Measurements from ENCODE around the gene F2RL1. TPM values are rescaled to one million over a fixed set of nuclear protein-coding genes. Genes with fewer than 3 reads are reported as not detected.
"Not testable (repeated sequence)": the region's sequence is repeated elsewhere in the genome, so short reads cannot be mapped to it uniquely, and the experiment has no call there.

F2RL1 gene
- not detected in 2 replicates for total RNA-seq
- 0.06 TPM in 1 of 2 replicates, not detected in the other for polyA plus RNA-seq

GRCh38 chr5:76818844-76819831 lies at the start of gene F2RL1:
Gene F2RL1 (plus strand): TSS chr5:76819030. CDS start chr5:76819183, 153 bp downstream.
- peak; percentile 68 to 70 for DNase-seq (ENCODE audit: low read depth in 1 of 2, low spot score in 1 of 2)
- TF ChIP-seq CTCF (IDR thresholded peaks at IDR 0.05; ENCODE audit: low read depth, low read length), result peak; percentile 8
- H3K27ac ChIP-seq, result no peak within 1 kb of the TSS

DNA sequence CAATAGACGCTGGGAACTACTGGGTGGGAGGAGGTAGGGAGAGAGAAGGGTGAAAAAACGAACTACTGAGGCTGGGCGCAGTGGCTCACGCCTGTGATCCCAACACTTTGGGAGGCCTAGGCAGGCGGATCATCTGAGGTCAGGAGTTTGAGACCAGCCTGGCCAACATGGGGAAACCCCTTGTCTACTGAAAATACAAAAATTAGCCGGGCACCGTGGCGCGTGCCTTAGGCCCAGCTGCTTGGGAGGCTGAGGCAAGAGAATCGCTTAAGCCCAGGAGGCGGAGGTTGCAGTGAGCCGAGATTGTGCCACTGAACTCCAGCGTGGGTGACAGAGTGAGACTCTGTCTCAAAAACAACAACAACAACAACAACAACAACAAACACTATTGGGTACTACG lies 47.8 kb upstream of the F2RL1 start:
- not testable (repeated sequence) for H3K4me1 ChIP-seq (ENCODE audit: low read depth); H3K9me3 ChIP-seq (ENCODE audit: low read depth); H3K27me3 ChIP-seq; H3K27ac ChIP-seq; H3K4me3 ChIP-seq; H3K36me3 ChIP-seq; DNase-seq (ENCODE audit: low read depth in 1 of 2, low spot score in 1 of 2)

More at GRCh38 chr5:76818844-76819831, at the start of gene F2RL1:
- Histone ChIP-seq H3K4me1 (ENCODE audit: low read depth) (no peaks in the 10 kb centered on the region), H3K9me3 (ENCODE audit: low read depth) (no peaks in the 10 kb centered on the region), H3K36me3 (no peaks in the 10 kb centered on the region), H3K27me3 (peaks cover 71% of the 10 kb centered on the region), H3K4me3 (peak within 1 kb of the TSS; percentile 34)

GRCh38 chr5:76771705-76772405 lies 47.0 kb upstream of the F2RL1 start:
- no peak overlapping the region for H3K4me3 ChIP-seq
- no peaks in the 10 kb centered on the region for H3K27me3 ChIP-seq
- no peak overlapping the region for H3K27ac ChIP-seq
- no peaks in the 10 kb centered on the region for H3K36me3 ChIP-seq
- no peaks in the 10 kb centered on the region for H3K9me3 ChIP-seq (ENCODE audit: low read depth)
- H3K4me1 ChIP-seq (ENCODE audit: low read depth), result no peaks in the 10 kb centered on the region
- DNase-seq (ENCODE audit: low read depth in 1 of 2, low spot score in 1 of 2), result peak in 1 of 2 donors; percentile 67
- TF ChIP-seq CTCF (IDR thresholded peaks at IDR 0.05; ENCODE audit: low read depth, low read length), result no peak

- Histone ChIP-seq H3K27ac (no peak overlapping the region), H3K9me3 (ENCODE audit: low read depth) (no peaks in the 10 kb centered on the region), H3K4me3 (no peak overlapping the region), H3K36me3 (no peaks in the 10 kb centered on the region), H3K4me1 (ENCODE audit: low read depth) (peaks cover 8% of the 10 kb centered on the region), H3K27me3 (no peaks in the 10 kb centered on the region)
- no peak for DNase-seq (ENCODE audit: low read depth in 1 of 2, low spot score in 1 of 2)
- no peak for TF ChIP-seq CTCF (IDR thresholded peaks at IDR 0.05; ENCODE audit: low read depth, low read length)
Observed at GRCh38 chr5:76775921-76776320, 42.9 kb upstream of the F2RL1 start.

- Histone ChIP-seq H3K27me3 (no peaks in the 10 kb centered on the region), H3K9me3 (ENCODE audit: low read depth) (no peaks in the 10 kb centered on the region), H3K36me3 (no peaks in the 10 kb centered on the region), H3K27ac (no peak overlapping the region), H3K4me3 (no peak overlapping the region), H3K4me1 (ENCODE audit: low read depth) (peaks cover 8% of the 10 kb centered on the region)
- no peak for TF ChIP-seq CTCF (IDR thresholded peaks at IDR 0.05; ENCODE audit: low read depth, low read length)
- no peak for DNase-seq (ENCODE audit: low read depth in 1 of 2, low spot score in 1 of 2)
Observed at GRCh38 chr5:76776391-76776790, 42.4 kb upstream of the F2RL1 start.

DNA sequence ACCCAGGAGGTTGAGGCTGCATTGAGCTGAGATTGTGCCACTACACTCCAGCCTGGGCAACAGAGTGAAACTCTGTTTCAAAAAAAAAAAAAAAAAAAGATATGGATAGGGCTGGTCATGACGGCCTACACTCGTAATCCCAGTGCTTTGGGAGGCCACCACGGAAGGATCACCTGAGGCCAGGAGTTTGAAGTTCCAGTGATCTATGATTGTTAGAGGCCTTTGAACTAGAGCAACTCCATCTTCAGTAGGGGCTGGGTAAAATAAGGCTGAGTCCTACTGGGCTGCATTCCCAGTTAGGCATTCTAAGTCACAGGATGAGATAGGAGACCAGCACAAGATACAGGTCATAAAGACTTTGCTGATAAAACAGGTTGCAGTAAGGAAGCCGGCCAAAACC lies 38.2 kb upstream of the F2RL1 start:
- H3K27me3 ChIP-seq; H3K9me3 ChIP-seq (ENCODE audit: low read depth); H3K4me1 ChIP-seq (ENCODE audit: low read depth): not testable (repeated sequence)

More for the DNA sequence above, 38.2 kb upstream of the F2RL1 start:
- not testable (repeated sequence) for DNase-seq (ENCODE audit: low read depth in 1 of 2, low spot score in 1 of 2); H3K27ac ChIP-seq; H3K36me3 ChIP-seq; H3K4me3 ChIP-seq

All from cardiac muscle cell (in vitro differentiated cells and primary cell).